DOHH2 (cell line): ENCODE data around the gene SMIM22.

ENCODE experiments used
- CTCF ChIP-seq: fragments of 200-600 bp; sonication (generic); IDR thresholded peaks from one replicate; pipeline ENCODE4 v1.5.1; 2014; ENCODE audit warnings: antibody characterized with exemption, mild to moderate bottlenecking, low read depth, low read length; ENCODE audit not compliant: poor library complexity, severe bottlenecking
- EZH2phosphoT487 ChIP-seq: fragments of 200-600 bp; sonication (generic); IDR thresholded peaks from 2 replicates; pipeline ENCODE4 v1.6.1; 2017; ENCODE audit warnings: borderline replicate concordance, mild to moderate bottlenecking, antibody characterized with exemption, low read length, moderate library complexity, mixed read lengths

- TF ChIP-seq CTCF: no peak
- no peak for TF ChIP-seq EZH2phosphoT487
Observed at GRCh38 chr16:4766875-4767628, 28.1 kb upstream of the SMIM22 start, which contains the start of gene ZNF500.
